Sigmoid colon (tissue), 4 donors: ENCODE data around the gene RAI14.

Experiments
- EP300 ChIP-seq, 4 donors: sonication (generic); formaldehyde crosslinking; IDR thresholded peaks; one replicate each; pipeline ENCODE4 v1.6.1; 2017; ENCODE audit warnings: antibody characterized with exemption in 4 of 4
- TF ChIP-seq, protein P1 (sequence below), 4 experiments: fragments of 450-650 bp in 3 of 4; fragments of 200-600 bp in 1 of 4; IDR thresholded peaks; one replicate each; pipeline ENCODE4 v1.5.1; 2016 to 2019; ENCODE audit warnings: antibody characterized with exemption in 4 of 4, mild to moderate bottlenecking in 3 of 4, moderate library complexity in 2 of 4

DNA sequence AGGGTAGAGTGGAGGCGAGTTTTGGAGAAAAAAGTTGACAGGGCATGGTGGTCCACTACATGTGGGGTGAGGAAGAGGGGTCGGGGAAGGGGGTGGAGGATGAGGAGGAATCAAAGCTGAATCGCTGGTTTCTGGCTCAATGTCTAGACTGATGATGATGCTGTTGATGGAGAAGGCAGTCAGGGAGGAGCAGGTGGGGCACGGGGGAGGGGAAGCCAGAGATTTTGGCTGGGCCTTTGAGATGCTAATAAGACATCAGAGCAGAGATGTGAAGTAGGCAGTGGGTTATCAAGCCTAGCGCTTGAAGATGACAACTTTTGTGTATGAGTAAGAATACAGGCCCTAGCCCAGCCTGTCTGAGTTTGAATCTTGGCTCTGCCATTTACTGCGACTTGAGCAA, 150.4 kb downstream of the RAI14 start:
- TF ChIP-seq, protein P1, sequence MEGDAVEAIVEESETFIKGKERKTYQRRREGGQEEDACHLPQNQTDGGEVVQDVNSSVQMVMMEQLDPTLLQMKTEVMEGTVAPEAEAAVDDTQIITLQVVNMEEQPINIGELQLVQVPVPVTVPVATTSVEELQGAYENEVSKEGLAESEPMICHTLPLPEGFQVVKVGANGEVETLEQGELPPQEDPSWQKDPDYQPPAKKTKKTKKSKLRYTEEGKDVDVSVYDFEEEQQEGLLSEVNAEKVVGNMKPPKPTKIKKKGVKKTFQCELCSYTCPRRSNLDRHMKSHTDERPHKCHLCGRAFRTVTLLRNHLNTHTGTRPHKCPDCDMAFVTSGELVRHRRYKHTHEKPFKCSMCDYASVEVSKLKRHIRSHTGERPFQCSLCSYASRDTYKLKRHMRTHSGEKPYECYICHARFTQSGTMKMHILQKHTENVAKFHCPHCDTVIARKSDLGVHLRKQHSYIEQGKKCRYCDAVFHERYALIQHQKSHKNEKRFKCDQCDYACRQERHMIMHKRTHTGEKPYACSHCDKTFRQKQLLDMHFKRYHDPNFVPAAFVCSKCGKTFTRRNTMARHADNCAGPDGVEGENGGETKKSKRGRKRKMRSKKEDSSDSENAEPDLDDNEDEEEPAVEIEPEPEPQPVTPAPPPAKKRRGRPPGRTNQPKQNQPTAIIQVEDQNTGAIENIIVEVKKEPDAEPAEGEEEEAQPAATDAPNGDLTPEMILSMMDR (IDR thresholded peaks at IDR 0.05): no peak
- no peak for TF ChIP-seq EP300 (IDR thresholded peaks at IDR 0.05)
